H7 (cell line): ENCODE data around the gene TPO. TPM values are rescaled to one million over a fixed set of nuclear protein-coding genes. Genes with fewer than 3 reads are reported as not detected.

Experiments used
- DNase-seq: peaks from one replicate; pipeline ENCODE4 v3.0.0; 2012
- H3K27me3 ChIP-seq: 2 replicates; pipeline ENCODE4 v1.6.0; 2011; ENCODE audit warnings: mild to moderate bottlenecking, low read length; ENCODE audit not compliant: control insufficient read depth, insufficient read depth
- H3K36me3 ChIP-seq: replicated peaks from 2 replicates; pipeline ENCODE4 v1.5.1; 2011; ENCODE audit warnings: low read length; ENCODE audit not compliant: control insufficient read depth, insufficient read depth
- H3K4me3 ChIP-seq: 2 replicates; pipeline ENCODE4 v1.5.1; 2011; ENCODE audit warnings: low read depth, mild to moderate bottlenecking, control low read depth, low read length, moderate library complexity; ENCODE audit not compliant: insufficient read depth
- total RNA-seq: library from RNA; depleted of rRNA; stranded (reverse); fragments of >200 nt; shearing (Covaris generic); gene quantifications from 2 replicates; pipeline ENCODE4 v1.2.3, GENCODE V29; 2014

Gene TPO
- total RNA-seq, 1 experiment from 2014 or later, result not detected

DNA sequence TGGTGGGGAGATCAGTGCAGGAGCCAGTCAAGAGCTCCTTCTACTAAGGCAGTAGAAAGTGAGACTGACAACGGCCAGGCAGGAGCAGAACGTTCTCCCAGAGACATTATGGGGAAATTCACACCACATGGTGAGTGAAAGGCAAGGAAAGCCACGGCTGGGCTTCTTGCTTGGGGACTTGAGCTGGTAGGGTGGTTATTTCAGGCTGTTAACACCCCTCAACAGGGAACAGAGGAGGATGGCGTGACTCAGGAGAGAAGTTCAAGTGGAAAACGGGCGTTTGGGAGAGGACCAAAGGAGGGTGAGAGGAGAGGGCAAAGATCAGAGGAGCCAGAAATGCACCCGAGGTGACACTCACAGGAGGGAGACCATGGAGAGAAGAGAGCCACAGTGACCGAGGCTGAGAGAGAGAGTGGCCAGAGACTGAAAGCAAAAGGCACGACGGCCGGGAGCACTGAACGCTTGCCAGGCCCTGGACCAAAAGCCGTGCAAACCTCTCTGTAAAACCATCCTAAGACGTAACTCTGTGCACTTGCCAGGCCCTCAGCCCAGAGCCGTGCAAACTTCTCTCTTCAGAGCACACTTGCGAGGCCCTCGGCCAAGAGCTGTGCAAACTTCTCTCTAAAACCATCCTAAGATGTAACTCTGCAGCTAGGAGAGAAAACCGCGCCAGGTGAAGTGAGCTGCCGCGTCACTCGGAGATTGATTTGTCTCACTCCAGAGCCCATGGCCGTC lies 7.7 kb downstream of the TPO start:
- no peak for DNase-seq
- Histone ChIP-seq H3K36me3 (no peaks in the 10 kb centered on the region), H3K27me3 (no peaks in the 10 kb centered on the region), H3K4me3 (no peak overlapping the region)

DNA sequence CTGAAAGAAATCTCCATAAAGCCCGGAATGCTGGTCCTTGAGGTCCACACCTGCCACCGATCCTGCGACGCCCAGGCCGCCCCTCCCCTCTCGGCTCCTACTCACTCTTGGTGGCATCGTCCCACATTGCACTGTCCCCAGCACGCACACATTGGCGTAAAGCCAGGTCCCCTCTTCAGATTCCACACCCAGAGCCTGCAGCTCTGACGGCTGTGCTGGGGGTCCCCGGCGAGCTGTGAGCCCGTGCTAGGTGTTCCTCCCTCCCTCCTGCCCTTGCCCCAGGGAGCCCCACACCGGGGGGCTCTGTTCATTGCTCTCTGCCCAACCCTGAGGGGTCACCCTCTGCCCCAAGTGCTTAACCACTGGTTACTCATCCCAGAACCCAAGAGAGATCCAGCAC lies 8.5 kb downstream of the TPO start:
- Histone ChIP-seq H3K4me3 (no peak overlapping the region), H3K27me3 (no peaks in the 10 kb centered on the region), H3K36me3 (no peaks in the 10 kb centered on the region)
- no peak for DNase-seq

DNA sequence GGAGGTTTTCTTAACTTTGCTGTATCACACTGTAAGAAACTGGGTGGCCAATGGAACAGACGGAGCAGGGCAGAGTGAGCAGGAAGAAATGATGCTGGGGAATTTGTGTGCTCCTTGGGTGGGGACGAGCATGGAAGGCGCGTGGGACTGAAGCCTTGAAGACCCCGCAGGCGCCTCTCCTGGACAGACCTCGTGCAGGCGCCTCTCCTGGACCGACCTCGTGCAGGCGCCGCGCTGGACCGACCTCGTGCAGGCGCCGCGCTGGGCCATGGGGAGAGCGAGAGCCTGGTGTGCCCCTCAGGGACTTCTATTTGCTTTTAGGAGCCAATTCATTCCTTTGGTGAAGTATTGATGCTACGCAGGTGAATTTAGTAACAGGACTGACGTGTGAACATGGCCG lies 8.9 kb downstream of the TPO start:
- no peak for DNase-seq
- no peak overlapping the region for H3K4me3 ChIP-seq
- no peaks in the 10 kb centered on the region for H3K27me3 ChIP-seq
- no peaks in the 10 kb centered on the region for H3K36me3 ChIP-seq

DNA sequence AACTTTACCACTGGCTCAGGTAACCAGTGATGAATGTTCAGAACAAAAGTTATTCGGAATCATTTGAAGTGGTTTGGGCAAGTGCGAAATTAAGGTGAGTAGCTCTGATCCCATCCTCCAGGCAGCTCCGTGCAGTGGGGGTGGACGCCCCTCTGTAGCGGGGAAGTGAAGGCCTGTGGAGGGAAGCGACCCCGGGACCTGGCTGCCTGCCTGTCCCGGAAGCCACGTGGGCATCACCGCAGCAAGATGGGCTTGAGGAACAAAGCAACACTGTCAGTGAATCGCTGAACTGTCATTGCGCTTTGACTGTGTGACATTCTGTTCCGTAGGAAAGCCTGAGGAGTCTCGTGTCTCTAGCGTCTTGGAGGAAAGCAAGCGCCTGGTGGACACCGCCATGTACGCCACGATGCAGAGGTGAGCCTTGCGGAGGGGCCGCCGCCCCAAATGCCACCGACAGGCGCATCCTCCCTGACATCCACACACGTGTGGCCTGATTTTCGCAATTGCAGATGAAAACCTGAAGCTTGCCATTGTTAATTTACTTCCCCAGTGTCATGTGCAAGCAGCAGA lies 9.5 kb downstream of the TPO start:
- Histone ChIP-seq H3K4me3 (no peak overlapping the region), H3K36me3 (no peaks in the 10 kb centered on the region), H3K27me3 (no peaks in the 10 kb centered on the region)
- no peak for DNase-seq

DNA sequence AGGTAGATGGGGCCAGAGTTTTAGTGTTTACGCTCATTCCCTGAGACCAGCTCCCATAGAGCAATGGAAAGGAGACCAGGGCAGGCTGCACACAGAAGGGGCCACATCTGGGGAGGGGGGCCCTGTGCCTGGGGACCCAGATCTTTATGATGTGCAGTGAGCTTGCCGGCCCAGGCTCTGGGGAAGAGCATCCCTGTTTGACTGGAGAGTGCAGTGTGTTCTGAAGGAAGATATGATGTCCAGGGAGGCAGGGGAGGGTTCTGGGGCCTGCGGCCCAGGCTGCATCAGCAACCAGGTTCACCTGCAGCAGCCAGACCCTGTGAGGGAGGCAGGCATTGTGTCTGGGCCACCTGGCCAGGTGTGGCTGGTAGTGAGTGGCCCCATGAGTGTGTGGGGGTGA lies 13.8 kb downstream of the TPO start:
- Histone ChIP-seq H3K36me3 (no peaks in the 10 kb centered on the region), H3K4me3 (no peak overlapping the region), H3K27me3 (no peaks in the 10 kb centered on the region)
- DNase-seq, result no peak

DNA sequence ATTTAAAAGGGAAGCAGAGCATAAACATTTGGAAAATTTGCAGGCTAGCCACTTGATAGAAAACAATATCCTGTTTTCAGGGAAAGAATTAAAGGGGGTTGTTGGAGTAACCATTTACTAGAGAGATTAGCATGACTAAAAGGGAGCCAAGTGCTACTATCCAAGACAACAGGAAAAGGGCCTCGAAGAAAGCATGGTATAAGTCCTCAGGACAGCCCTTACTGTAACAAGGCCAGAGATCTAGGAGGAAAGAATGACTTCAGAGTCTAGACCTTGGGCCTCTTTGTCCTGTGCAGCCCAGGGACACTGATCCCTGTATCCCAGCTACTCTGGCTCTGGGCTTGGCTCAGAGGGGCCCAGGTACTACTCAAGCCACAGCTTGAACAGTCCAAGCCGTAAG lies 16.6 kb downstream of the TPO start:
- DNase-seq, result no peak
- H3K36me3 ChIP-seq, result no peaks in the 10 kb centered on the region
- H3K4me3 ChIP-seq, result no peak overlapping the region
- H3K27me3 ChIP-seq, result no peaks in the 10 kb centered on the region

DNA sequence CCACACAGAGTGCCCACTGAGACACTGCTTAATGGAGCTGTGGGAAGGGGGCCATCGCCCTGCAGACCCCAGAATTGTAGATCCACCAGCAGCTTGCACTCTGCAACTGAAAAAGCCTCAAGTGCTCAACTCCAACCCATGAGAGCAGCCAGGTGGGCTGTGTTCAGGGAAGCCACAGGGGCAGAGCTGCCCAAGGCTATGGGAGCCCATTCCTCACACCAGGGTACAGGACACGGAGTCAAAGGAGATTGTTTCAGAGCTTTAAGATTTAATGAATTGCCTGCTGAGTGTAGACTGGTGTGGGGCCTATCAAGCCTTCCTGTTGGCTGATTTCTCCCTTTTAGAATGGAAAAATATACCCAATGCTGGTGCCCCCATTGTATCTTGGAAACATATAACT lies 17.2 kb downstream of the TPO start:
- Histone ChIP-seq H3K27me3 (no peaks in the 10 kb centered on the region), H3K36me3 (no peaks in the 10 kb centered on the region), H3K4me3 (no peak overlapping the region)
- no peak for DNase-seq

DNA sequence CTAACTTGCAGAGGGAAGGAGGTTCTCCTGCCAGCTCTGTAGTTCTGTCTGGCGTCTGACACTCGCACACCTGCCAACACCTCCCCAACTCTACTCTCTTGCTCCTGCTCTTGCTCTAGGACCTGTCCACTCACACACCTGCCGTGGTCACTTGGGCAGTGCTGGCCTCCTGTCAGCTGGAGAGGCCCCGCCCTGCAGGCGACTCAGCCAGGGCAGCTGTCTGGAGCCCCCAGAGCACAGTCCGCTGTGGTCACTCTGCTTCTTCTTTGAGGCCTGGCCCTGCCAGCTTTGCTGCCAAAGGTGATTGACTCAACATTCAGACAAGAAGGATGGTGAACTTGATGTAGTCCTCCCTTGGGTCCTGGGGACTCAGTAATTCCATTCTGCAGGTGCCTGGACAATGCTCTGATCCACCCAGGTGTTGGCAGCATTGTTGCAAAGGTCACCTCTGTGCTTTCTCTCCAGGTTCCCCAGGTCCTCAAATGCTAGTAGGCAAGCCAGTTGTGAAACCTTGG lies 18.7 kb downstream of the TPO start:
- DNase-seq, result no peak
- no peaks in the 10 kb centered on the region for H3K27me3 ChIP-seq
- no peak overlapping the region for H3K4me3 ChIP-seq
- H3K36me3 ChIP-seq, result no peaks in the 10 kb centered on the region

DNA sequence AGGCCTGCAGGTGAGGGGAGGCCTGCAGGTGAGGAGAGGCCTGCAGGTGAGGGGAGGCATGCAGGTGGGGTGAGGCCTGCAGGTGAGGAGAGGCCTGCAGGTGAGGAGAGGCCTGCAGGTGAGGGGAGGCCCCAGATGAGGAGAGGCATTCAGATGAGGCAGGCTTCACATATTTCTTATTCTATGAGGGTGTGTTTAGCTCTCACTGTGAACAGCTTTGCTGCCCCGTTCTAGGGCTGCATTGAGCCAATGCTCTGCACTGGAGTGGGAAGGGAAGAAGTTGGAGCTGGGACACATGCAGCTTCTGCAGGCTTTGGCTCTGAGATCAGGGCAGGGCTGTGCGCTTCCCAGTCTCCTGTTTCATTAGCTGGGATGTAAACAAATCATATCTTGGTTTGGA lies 19.5 kb downstream of the TPO start:
- Histone ChIP-seq H3K4me3 (no peak overlapping the region), H3K36me3 (no peaks in the 10 kb centered on the region), H3K27me3 (no peaks in the 10 kb centered on the region)
- no peak for DNase-seq

DNA sequence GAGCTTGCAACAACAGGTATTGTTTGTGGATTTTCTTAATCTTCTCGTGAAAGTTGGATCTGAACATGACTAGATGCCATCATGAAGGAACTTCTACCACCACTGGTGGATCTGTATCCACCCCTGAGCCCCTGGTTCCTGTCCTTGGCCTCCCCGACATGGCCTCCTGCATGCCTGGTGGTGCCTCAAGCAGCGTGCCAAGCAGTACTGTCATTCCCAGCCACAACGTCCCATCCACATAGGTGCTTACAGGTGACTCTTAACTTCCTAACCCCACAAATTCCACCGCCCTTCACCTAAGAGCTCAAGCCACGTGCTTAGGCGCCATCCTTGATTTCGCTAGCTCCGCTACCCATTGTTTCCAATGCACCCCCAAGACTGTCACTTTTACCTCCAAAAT lies 23.1 kb downstream of the TPO start:
- Histone ChIP-seq H3K4me3 (no peak overlapping the region), H3K27me3 (no peaks in the 10 kb centered on the region), H3K36me3 (no peaks in the 10 kb centered on the region)
- DNase-seq, result no peak

DNA sequence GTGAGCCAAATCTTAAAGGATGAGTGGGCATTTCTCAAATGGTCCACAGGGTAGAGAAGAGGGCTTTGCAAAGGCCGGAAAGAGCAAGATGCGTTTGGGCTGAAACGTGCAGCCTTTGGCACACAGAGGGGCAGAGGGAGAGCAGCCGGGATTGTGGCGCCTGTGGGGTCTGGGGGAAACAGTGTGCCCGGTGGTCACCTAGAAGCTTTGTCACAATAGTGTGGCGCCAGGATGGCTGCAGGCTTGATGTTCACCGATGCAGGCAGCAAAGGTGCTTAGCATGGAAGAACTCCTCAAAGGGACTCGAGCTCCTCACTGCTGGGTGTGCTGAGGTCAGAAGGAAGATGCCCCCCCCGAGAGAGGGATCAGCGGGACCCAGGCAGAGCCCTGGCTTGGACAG lies 23.8 kb downstream of the TPO start:
- DNase-seq, result no peak
- H3K27me3 ChIP-seq, result no peaks in the 10 kb centered on the region
- H3K36me3 ChIP-seq, result no peaks in the 10 kb centered on the region
- H3K4me3 ChIP-seq, result no peak overlapping the region

DNA sequence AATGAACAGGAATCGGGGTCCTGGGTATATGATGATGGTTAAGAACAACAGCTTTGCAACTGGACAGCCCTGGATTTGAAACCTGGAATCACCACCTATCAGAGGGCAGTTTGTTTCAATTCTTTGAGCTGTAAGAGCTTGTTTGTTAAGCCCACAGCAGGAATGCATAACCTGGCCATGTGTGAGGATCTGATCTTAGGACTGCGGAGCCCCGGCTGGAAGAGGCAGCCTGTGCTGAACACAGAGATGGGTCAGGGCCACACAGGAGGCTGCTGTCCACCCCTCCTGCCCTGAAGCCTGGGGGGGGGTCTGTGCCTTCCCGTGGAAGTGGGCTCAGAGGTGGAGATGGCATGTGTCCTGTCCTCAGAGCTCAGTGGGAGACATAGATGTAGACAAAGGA lies 24.3 kb downstream of the TPO start:
- DNase-seq, result no peak
- Histone ChIP-seq H3K27me3 (no peaks in the 10 kb centered on the region), H3K4me3 (no peak overlapping the region), H3K36me3 (no peaks in the 10 kb centered on the region)

DNA sequence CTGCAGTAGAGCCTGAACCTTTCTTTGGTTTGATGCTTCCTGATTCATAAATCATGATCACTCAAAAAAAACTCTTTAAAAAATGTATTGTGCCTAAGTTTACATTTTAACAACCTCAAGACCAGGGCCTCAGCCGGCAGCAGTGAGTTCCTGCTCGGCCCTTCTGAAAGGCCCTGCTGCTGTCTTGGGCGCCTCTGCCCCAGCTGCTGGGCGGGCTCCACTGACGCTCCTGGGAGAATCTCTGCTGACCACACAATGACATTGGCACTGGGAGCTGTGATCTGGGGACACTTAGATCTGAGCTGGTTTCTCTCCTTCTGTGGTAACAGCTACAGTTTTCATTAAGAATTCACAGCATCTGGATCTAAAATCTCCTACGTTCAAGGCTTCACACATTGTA lies 25.7 kb downstream of the TPO start:
- Histone ChIP-seq H3K4me3 (no peak overlapping the region), H3K36me3 (no peaks in the 10 kb centered on the region), H3K27me3 (no peaks in the 10 kb centered on the region)
- no peak for DNase-seq

DNA sequence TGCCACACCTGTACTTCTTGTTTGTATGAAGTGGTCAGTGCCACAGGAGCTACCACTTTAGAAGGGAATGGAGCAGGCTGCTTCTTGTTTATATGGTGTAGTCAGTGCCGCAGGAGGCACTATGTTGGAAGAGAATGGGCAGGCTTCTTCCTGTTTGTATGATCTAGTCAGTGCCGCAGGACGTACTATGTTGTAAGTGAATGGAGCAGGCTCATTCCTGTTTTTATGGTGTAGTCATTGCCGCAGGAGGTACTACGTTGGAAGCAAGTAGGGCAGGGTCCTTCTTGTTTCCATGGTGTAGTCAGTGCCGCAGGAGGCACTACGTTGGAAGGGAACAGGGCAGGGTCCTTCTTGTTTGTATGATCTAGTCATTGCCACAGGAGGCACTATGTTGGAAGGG lies 27.3 kb downstream of the TPO start:
- Histone ChIP-seq H3K27me3 (no peaks in the 10 kb centered on the region), H3K4me3 (no peak overlapping the region), H3K36me3 (no peaks in the 10 kb centered on the region)
- DNase-seq, result no peak

DNA sequence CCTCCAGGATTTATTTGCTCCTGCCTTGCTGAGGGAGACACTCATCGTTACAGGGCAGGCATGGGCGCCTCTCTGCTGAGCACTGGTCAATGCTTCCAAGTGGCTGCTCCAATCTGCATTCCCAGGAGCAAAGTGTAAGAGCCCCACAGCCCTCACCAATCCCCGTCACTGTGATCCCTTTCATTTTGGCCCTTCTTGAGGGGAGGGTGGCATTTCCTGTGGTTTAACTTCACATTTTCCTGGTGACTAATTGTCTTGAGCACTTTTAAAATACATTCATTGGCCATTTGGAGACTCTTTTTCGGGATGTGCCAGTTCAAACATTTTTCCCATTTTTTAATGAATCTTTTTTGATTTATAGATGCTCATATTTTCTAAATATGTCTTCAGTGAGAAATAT lies 33.0 kb downstream of the TPO start:
- no peak for DNase-seq
- Histone ChIP-seq H3K4me3 (no peak overlapping the region), H3K36me3 (no peaks in the 10 kb centered on the region), H3K27me3 (no peaks in the 10 kb centered on the region)
